Thoracic aorta (tissue), 2 donors: ENCODE measurements around the gene ANKRD42. TPM values are rescaled to one million over a fixed set of nuclear protein-coding genes. Genes with fewer than 3 reads are reported as not detected.

ENCODE experiments used
- ATAC-seq: fragments of 150-250 bp; one replicate; pipeline ENCODE4 v1.8.0; 2017; ENCODE audit warnings: low read depth; ENCODE audit not compliant: insufficient number of reproducible peaks, low FRiP score
- DNase-seq: peaks from one replicate; pipeline ENCODE4 v3.0.0-alpha.2; 2020; ENCODE audit warnings: low spot score
- H3K27ac ChIP-seq, 2 donors: fragments of 200-600 bp; sonication (generic); 1 replicate in 1 of 2; 2 replicates in 1 of 2; pipeline ENCODE4 v1.5.1; 2016; ENCODE audit warnings: mild to moderate bottlenecking in 2 of 2, moderate library complexity in 2 of 2
- H3K27me3 ChIP-seq: fragments of 200-600 bp; sonication (generic); replicated peaks from 2 replicates; pipeline ENCODE4 v1.6.0; 2016; ENCODE audit warnings: mild to moderate bottlenecking; ENCODE audit not compliant: insufficient read depth
- H3K36me3 ChIP-seq: fragments of 200-600 bp; sonication (generic); one replicate; pipeline ENCODE4 v1.5.1; 2016
- H3K4me1 ChIP-seq, 2 donors: fragments of 200-600 bp; sonication (generic); 1 replicate in 1 of 2; 2 replicates in 1 of 2; pipeline versions ENCODE4 v1.5.1 to v1.6.0; 2016; ENCODE audit warnings: low read depth in 2 of 2, mild to moderate bottlenecking in 1 of 2; ENCODE audit not compliant: control insufficient read depth in 1 of 2
- H3K4me3 ChIP-seq: fragments of 200-600 bp; sonication (generic); 2 replicates; pipeline ENCODE4 v1.5.1; 2016; ENCODE audit warnings: mild to moderate bottlenecking
- H3K9me3 ChIP-seq: fragments of 200-600 bp; sonication (generic); 2 replicates; pipeline ENCODE4 v1.5.1; 2016
- total RNA-seq, 2 donors: library from RNA; depleted of rRNA; stranded (reverse); fragments of >200 nt; gene quantifications; one replicate each; pipeline versions ENCODE4 v1.1.0 to v1.2.3, GENCODE V29; 2016
- TF ChIP-seq, protein P1 (sequence below): fragments of 200-600 bp; sonication (generic); IDR thresholded peaks from one replicate; pipeline ENCODE4 v1.5.1; 2019; ENCODE audit warnings: antibody characterized with exemption

The ANKRD42 gene
- total RNA-seq, 2 donors from 2014 or later = 11.6 to 25.6 TPM

DNA sequence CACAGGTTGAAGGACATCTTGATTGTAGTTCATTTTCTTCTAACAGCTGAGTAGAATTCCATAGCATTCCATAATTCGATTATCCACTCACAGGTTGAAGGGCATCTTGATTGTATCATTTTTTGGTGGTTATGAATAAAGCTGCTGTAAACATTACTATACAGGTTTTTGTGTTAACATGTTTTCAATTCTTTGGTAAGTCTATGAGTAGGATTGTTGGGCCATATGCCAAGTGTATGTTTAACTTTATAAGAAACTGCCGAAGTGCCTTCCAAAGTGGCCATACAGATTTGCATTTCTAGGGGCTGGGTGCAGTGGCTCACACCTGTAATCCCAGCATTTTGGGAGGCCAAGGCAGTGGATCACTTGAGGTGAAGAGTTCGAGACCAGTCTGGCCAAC is 44.6 kb downstream of the ANKRD42 start:
- TF ChIP-seq, protein P1, sequence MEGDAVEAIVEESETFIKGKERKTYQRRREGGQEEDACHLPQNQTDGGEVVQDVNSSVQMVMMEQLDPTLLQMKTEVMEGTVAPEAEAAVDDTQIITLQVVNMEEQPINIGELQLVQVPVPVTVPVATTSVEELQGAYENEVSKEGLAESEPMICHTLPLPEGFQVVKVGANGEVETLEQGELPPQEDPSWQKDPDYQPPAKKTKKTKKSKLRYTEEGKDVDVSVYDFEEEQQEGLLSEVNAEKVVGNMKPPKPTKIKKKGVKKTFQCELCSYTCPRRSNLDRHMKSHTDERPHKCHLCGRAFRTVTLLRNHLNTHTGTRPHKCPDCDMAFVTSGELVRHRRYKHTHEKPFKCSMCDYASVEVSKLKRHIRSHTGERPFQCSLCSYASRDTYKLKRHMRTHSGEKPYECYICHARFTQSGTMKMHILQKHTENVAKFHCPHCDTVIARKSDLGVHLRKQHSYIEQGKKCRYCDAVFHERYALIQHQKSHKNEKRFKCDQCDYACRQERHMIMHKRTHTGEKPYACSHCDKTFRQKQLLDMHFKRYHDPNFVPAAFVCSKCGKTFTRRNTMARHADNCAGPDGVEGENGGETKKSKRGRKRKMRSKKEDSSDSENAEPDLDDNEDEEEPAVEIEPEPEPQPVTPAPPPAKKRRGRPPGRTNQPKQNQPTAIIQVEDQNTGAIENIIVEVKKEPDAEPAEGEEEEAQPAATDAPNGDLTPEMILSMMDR = no peak
- DNase-seq = no peak
- H3K4me3 ChIP-seq = no peak overlapping the region
- H3K9me3 ChIP-seq = no peaks in the 10 kb centered on the region
- H3K27ac ChIP-seq = no peak overlapping the region
- no peak for ATAC-seq
- no peaks in the 10 kb centered on the region for H3K27me3 ChIP-seq
- H3K36me3 ChIP-seq = no peaks in the 10 kb centered on the region
- H3K4me1 ChIP-seq = peaks cover 0 to 2% of the 10 kb centered on the region in 2 donors

DNA sequence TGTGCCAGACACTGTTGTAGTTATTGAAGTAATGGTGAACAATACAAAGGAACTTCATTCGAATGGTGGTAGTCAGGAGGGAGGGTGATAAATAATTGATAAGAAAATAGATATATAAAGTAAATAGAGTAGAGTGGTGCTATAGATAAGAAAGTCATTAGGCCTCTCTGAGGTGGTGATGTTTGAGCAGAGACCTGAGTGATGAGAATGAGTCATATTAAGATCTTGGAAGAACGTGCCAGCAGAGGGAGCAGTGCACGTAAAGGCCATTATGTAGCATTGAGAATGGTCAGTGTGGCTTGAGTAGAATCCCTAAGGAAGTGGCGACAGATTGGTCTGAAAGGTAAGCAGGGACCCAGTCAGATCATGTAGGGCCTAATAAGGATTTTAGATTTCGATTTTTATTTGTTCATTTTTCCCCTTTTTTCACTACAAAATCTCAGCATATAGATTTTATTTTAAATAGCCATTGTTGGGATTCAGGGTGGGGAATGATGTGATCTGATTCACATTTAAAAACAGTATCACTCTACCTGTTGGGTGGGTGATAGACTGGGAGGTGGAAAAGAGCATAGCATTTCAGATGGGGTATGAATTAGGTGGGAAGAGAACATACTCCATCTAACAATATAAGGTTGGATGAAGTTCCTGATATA is 47.9 kb downstream of the ANKRD42 start:
- no peak overlapping the region for H3K4me3 ChIP-seq
- H3K9me3 ChIP-seq = no peaks in the 10 kb centered on the region
- no peak overlapping the region for H3K27ac ChIP-seq
- H3K4me1 ChIP-seq = no peaks in the 10 kb centered on the region
- DNase-seq (no peak), ATAC-seq (peak; percentile 91)
- TF ChIP-seq, protein P1 = peak; percentile 39
- H3K36me3 ChIP-seq = no peaks in the 10 kb centered on the region
- H3K27me3 ChIP-seq = no peaks in the 10 kb centered on the region

DNA sequence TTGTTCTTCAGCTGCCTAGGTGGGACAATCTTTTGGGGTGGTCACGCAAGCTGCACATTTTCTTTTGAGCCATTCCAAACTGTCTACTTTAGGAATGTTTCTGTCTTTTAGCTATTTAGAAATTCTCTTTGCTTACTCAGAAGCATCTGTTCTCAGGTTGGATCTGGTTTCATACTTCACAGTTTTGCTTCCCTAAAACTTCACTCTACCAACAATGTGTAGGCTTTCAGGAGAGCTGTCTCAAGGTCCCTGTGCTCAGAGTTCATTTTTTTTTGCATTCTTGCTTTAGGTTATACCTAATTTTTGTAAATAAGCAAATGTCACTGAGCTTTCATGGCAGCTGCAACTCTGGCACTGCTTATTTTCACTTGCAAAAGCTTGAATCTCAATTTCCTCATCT is 55.9 kb downstream of the ANKRD42 start:
- Histone ChIP-seq H3K4me3 (no peak overlapping the region), H3K4me1 (peaks cover 0 to 13% of the 10 kb centered on the region in 2 donors), H3K27me3 (no peaks in the 10 kb centered on the region), H3K9me3 (no peaks in the 10 kb centered on the region), H3K27ac (no peak overlapping the region), H3K36me3 (no peaks in the 10 kb centered on the region)
- no peak for ATAC-seq
- TF ChIP-seq, protein P1 = no peak
- no peak for DNase-seq

DNA sequence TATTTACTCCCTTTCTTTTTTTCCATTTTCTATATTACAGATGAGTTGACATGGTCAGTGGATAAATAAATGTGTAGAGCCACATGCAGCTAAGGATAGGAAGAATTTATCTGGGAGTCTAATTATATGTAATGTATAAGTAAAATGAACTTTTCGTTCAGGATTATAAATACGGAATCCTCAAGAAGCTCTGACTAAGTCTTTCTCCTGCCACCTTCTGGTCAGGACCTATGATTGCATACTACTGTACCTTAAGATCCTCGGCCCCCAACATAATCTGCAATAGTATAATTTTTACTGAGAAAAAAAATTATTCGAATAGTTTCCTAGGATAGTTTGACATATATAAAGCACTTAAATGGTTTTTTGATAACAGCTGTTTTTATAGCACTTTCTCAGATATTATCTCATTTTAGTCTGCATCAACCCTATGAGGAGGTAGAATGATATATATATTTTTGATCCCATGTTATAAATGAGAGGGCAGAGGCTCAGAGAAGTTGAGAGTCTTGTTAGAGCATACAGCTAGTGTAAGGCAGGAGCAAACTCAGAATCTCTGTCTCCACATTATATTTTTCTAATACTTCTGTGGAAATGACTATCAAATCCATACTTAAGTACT is 56.6 kb downstream of the ANKRD42 start:
- no peak for DNase-seq
- no peaks in the 10 kb centered on the region for H3K9me3 ChIP-seq
- no peak for ATAC-seq

DNA sequence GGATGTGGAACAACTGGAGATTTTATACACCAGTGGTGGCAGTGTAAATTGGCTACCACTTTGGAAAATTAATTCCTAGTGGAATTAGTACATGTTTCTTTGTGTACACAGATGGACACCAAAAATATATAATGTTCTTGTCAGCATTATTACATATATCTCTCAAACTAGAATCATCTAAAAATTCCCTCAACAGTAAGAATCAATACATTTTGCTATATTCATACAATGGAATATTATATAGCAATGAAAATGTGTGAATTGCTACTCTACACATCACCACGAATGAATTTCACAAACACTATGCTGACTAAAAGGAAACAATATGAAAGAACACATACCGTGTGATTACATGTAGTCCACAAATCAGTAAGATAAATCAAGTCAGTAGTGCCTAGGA is 58.8 kb downstream of the ANKRD42 start:
- Histone ChIP-seq H3K9me3 (no peaks in the 10 kb centered on the region), H3K27me3 (no peaks in the 10 kb centered on the region), H3K36me3 (no peaks in the 10 kb centered on the region), H3K4me1 (peaks cover 8 to 21% of the 10 kb centered on the region in 2 donors), H3K27ac (no peak overlapping the region), H3K4me3 (no peak overlapping the region)
- TF ChIP-seq, protein P1 = no peak
- DNase-seq (no peak), ATAC-seq (no peak)

More for the DNA sequence above, 56.6 kb downstream of the ANKRD42 start:
- no peak overlapping the region for H3K27ac ChIP-seq
- H3K4me3 ChIP-seq = no peak overlapping the region
- TF ChIP-seq, protein P1 = peak; percentile 64
- no peaks in the 10 kb centered on the region for H3K27me3 ChIP-seq
- no peaks in the 10 kb centered on the region for H3K36me3 ChIP-seq
- peaks cover 0 to 13% of the 10 kb centered on the region in 2 donors for H3K4me1 ChIP-seq
